ENCODE measurements around the gene SLC16A12. TPM values are rescaled to one million over a fixed set of nuclear protein-coding genes. Genes with fewer than 3 reads are reported as not detected.
"Not testable (repeated sequence)": the region's sequence is repeated elsewhere in the genome, so short reads cannot be mapped to it uniquely, and the experiment has no call there.

The SLC16A12 gene
- total RNA-seq, 1 donor from 2014 or later = 1.3 TPM

GRCh38 chr10:89454561-89455347, 80.6 kb downstream of the SLC16A12 start:
- ATAC-seq (ENCODE audit: poor library complexity) (no peak), DNase-seq (no peak)
- intact Hi-C loops (cut with DNase I) = no loop called here

- no peak for DNase-seq
- intact Hi-C loops (cut with DNase I) = no loop called here
- no peak for ATAC-seq (ENCODE audit: poor library complexity)
These were observed 83.2 kb downstream of the SLC16A12 start for GRCh38 chr10:89452193-89452592.

GRCh38 chr10:89450901-89451300, 84.5 kb downstream of the SLC16A12 start:
- DNase-seq (no peak), ATAC-seq (ENCODE audit: poor library complexity) (no peak)
- intact Hi-C loops (cut with DNase I) = no loop called here

- DNase-seq; intact Hi-C loops (cut with DNase I); ATAC-seq (ENCODE audit: poor library complexity): not testable (repeated sequence)
These were observed 90.6 kb downstream of the SLC16A12 start for GRCh38 chr10:89444819-89445218.

GRCh38 chr10:89442289-89442688, 93.1 kb downstream of the SLC16A12 start:
- intact Hi-C loops (cut with DNase I) = no loop called here
- ATAC-seq (ENCODE audit: poor library complexity) = no peak
- no peak for DNase-seq

- intact Hi-C loops (cut with DNase I) = no loop called here
- DNase-seq (peak; percentile 73), ATAC-seq (ENCODE audit: poor library complexity) (peak; percentile 96)
These were observed 95.0 kb downstream of the SLC16A12 start for GRCh38 chr10:89440226-89441009.

GRCh38 chr10:89438525-89438924, 96.9 kb downstream of the SLC16A12 start:
- ATAC-seq (ENCODE audit: poor library complexity) = no peak
- intact Hi-C loops (cut with DNase I) = no loop called here
- DNase-seq = no peak

GRCh38 chr10:89431977-89432376, 103.4 kb downstream of the SLC16A12 start:
- peak; percentile 28 for ATAC-seq (ENCODE audit: poor library complexity)
- intact Hi-C loops (cut with DNase I) = loop anchor here (5.0 kb wide), 1 partner anchor 45 kb away; no protein-coding TSS in a partner anchor
- DNase-seq = no peak

- peak; percentile 76 for ATAC-seq (ENCODE audit: poor library complexity)
These were observed 106.5 kb downstream of the SLC16A12 start for GRCh38 chr10:89428877-89429276.

GRCh38 chr10:89427629-89428028, 107.8 kb downstream of the SLC16A12 start:
- no peak for ATAC-seq (ENCODE audit: poor library complexity)
- intact Hi-C loops (cut with DNase I) = loop anchor here (2.0 to 10.0 kb wide), 2 partner anchors 137 to 277 kb away; partner anchors contain the start of gene KIF20B

More at GRCh38 chr10:89428877-89429276, 106.5 kb downstream of the SLC16A12 start:
- no peak for DNase-seq
- intact Hi-C loops (cut with DNase I) = loop anchor here (10.0 kb wide), 1 partner anchor 276 kb away; the partner anchor contains the start of gene KIF20B

GRCh38 chr10:89426230-89426868, 109.0 kb downstream of the SLC16A12 start:
- intact Hi-C loops (cut with DNase I) = loop anchor here (2.0 to 10.0 kb wide), 2 partner anchors 138 to 278 kb away; partner anchors contain the start of gene KIF20B
- ATAC-seq (ENCODE audit: poor library complexity) (peak; percentile 77), DNase-seq (no peak)

More at GRCh38 chr10:89427629-89428028, 107.8 kb downstream of the SLC16A12 start:
- no peak for DNase-seq

GRCh38 chr10:89425000-89425399, 110.4 kb downstream of the SLC16A12 start:
- intact Hi-C loops (cut with DNase I) = loop anchor here (10.0 kb wide), 1 partner anchor 280 kb away; the partner anchor contains the start of gene KIF20B
- DNase-seq (no peak), ATAC-seq (ENCODE audit: poor library complexity) (no peak)

GRCh38 chr10:89421018-89421476, 114.3 kb downstream of the SLC16A12 start:
- DNase-seq (no peak), ATAC-seq (ENCODE audit: poor library complexity) (no peak)
- intact Hi-C loops (cut with DNase I) = loop anchor here (10.0 kb wide), 1 partner anchor 284 kb away; the partner anchor contains the start of gene KIF20B

GRCh38 chr10:89419548-89419947, 115.8 kb downstream of the SLC16A12 start:
- intact Hi-C loops (cut with DNase I) = no loop called here
- DNase-seq = no peak

GRCh38 chr10:89416465-89416864, 118.9 kb downstream of the SLC16A12 start:
- no peak for DNase-seq
- no peak for ATAC-seq (ENCODE audit: poor library complexity)
- intact Hi-C loops (cut with DNase I) = no loop called here

More at GRCh38 chr10:89419548-89419947, 115.8 kb downstream of the SLC16A12 start:
- no peak for ATAC-seq (ENCODE audit: poor library complexity)

GRCh38 chr10:89414879-89415821, 120.2 kb downstream of the SLC16A12 start:
- intact Hi-C loops (cut with DNase I) = no loop called here
- peak; percentile 81 for ATAC-seq (ENCODE audit: poor library complexity)
- DNase-seq = peak; percentile 67

GRCh38 chr10:89414146-89414878, 121.1 kb downstream of the SLC16A12 start, which contains the start of gene IFIT5:
TSS of gene IFIT5 (plus strand) at chr10:89414568. CDS start at chr10:89414799, 231 bp downstream.
- peak; percentile 89 for DNase-seq
- intact Hi-C loops (cut with DNase I) = no loop called here
- peak; percentile 96 for ATAC-seq (ENCODE audit: poor library complexity)
